ENCODE measurements around the gene LRRC7.

The LRRC7 gene

GRCh38 chr1:69592341-69592740 is 24.6 kb downstream of the LRRC7 start:
- no peak for DNase-seq

GRCh38 chr1:69595486-69595885 is 27.8 kb downstream of the LRRC7 start:
- DNase-seq = no peak

GRCh38 chr1:69611316-69611715 is 43.6 kb downstream of the LRRC7 start:
- DNase-seq = no peak

GRCh38 chr1:69613414-69613813 is 45.7 kb downstream of the LRRC7 start:
- DNase-seq = no peak

GRCh38 chr1:69638673-69639072 is 71.0 kb downstream of the LRRC7 start:
- no peak for DNase-seq

GRCh38 chr1:69639159-69639558 is 71.4 kb downstream of the LRRC7 start:
- DNase-seq = no peak

- no peak for DNase-seq
These were observed 75.5 kb downstream of the LRRC7 start for GRCh38 chr1:69643266-69643665.

GRCh38 chr1:69645477-69645876 is 77.8 kb downstream of the LRRC7 start:
- DNase-seq = no peak

- no peak for DNase-seq
These were observed 80.8 kb downstream of the LRRC7 start for GRCh38 chr1:69648486-69648885.

GRCh38 chr1:69649383-69649990 is 81.8 kb downstream of the LRRC7 start:
- no peak for DNase-seq

GRCh38 chr1:69650779-69651178 is 83.1 kb downstream of the LRRC7 start:
- no peak for DNase-seq

- no peak for DNase-seq
These were observed 83.9 kb downstream of the LRRC7 start for GRCh38 chr1:69651656-69652055.

- no peak for DNase-seq
These were observed 90.2 kb downstream of the LRRC7 start for GRCh38 chr1:69657971-69658370.

GRCh38 chr1:69661686-69662085 is 94.0 kb downstream of the LRRC7 start:
- no peak for DNase-seq

GRCh38 chr1:69662321-69662720 is 94.6 kb downstream of the LRRC7 start:
- no peak for DNase-seq

GRCh38 chr1:69671363-69672010 is 103.8 kb downstream of the LRRC7 start:
- DNase-seq = no peak

GRCh38 chr1:69673321-69673720 is 105.6 kb downstream of the LRRC7 start:
- DNase-seq = no peak

- no peak for DNase-seq
These were observed 112.2 kb downstream of the LRRC7 start for GRCh38 chr1:69679965-69680364.

- no peak for DNase-seq
These were observed 118.8 kb downstream of the LRRC7 start for GRCh38 chr1:69686367-69686984.

GRCh38 chr1:69688193-69688592 is 120.5 kb downstream of the LRRC7 start:
- no peak for DNase-seq

- no peak for DNase-seq
These were observed 123.5 kb downstream of the LRRC7 start for GRCh38 chr1:69691179-69691578.

- no peak for DNase-seq
These were observed 126.4 kb downstream of the LRRC7 start for GRCh38 chr1:69693921-69694675.

GRCh38 chr1:69697340-69697739 is 129.6 kb downstream of the LRRC7 start:
- DNase-seq = no peak

GRCh38 chr1:69700770-69701169 is 133.0 kb downstream of the LRRC7 start:
- DNase-seq = no peak
